Superior temporal gyrus (tissue), 1 donor: ENCODE measurements around the gene ARID1B.

Source experiments
- DNase-seq: peaks from one replicate; pipeline ENCODE4 v3.0.0-alpha.2; 2016; ENCODE audit errors: extremely low spot score

ARID1B gene

DNA sequence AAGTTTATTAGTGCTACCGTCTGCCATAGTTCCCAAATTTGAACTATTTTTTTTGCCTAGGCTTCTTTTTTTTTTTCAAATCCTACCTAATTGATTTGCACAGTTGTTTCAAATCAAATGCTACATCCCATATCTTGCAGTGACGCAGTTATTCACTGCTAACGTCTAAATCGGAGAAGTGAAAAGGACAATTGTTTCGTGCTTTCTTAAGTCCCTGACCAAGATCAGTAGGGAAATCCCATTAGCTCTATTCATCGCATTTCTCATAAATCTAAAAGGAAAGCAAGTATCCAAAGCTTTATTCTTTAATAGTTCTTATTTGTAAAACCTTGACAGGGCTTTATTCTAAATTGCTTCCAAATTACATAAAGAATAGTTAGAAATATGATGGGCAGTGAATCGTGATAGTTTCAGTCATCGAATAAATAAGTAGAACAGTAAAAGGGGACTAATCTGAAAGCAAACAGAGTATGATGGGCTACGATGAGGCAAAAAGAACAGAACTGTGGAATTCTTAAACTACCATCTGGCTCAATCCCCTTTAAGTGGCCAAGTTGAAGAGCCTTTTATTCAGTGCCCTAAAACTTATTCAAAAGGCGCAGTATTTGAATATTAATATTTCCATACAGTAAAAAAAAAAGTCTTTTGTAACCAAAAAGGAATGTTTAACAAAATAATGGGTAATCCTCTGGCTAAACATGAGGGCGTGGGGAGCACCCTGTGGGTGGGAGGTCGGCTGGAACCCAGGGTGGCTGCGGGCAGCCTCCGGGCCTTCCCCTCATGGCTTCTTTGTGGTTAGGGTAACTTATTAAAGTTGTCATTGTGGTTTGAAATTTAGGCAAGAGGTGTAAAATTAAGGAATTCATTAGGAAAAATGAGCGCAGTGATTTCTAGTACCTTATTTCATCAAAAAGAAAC lies 3.0 kb upstream of the ARID1B start:
- peak; percentile 38 for DNase-seq

DNA sequence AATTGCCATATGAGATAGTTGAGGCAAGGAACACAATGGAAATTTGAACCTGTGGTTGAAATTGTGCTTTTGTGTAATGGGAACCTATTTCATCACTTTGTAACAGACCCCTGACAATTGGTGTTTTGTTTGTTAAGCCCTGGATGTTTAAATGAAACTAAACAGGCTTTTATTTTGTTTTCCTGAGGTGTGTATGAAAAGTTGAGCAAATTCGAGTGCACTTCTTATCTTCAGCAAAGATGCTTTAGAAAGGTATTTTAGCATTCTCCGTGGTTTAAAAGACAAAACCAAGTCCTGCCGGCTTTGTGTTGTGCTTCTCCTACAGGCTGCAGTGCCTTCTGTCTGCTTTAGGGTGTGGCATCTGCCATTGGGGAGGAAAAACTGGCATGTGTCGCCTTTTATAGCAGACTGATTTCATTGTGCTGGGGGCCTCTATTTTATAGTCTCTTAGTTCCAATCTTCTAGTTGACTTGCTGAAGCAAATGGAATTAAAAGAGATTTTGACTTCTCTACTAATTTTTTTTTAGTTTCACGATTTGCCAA lies 2.2 kb upstream of the ARID1B start:
- peak; percentile 64 for DNase-seq

DNA sequence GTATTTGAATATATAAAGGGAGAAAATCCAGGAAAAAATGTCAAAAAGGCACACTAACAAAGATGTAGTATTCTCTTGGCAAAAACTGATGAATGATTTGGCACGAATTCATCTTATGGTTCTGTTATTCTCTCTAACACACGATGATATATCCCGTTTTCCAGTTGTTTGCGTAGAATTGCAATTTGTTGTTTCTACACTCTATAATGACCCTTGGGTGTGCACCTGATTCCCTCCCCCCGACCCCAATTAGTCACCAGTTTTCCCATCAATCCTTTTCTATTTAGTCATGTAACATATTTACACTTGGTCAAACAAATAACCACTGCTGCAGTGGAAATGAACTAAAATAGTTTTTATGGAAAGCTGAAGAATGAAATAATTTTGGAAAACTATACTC lies 1.5 kb upstream of the ARID1B start:
- DNase-seq = no peak

DNA sequence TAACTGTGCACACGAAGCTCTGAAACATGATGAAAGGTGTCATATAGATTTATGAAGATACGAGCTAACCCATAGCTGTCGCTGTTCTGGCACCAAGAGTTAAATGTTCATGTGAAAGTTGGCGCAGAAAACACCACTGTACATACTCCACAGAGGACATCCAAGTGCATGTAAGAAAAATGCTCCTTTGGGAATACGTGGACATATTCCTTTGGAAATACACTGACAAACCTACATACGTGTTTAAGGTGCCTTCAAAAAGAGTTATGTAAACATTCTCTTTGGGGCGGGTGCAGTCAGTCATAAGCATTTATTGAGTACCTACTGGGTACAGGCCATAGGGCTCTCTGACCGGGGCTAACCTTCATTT lies 723 bp upstream of the ARID1B start:
- peak; percentile 82 for DNase-seq

DNA sequence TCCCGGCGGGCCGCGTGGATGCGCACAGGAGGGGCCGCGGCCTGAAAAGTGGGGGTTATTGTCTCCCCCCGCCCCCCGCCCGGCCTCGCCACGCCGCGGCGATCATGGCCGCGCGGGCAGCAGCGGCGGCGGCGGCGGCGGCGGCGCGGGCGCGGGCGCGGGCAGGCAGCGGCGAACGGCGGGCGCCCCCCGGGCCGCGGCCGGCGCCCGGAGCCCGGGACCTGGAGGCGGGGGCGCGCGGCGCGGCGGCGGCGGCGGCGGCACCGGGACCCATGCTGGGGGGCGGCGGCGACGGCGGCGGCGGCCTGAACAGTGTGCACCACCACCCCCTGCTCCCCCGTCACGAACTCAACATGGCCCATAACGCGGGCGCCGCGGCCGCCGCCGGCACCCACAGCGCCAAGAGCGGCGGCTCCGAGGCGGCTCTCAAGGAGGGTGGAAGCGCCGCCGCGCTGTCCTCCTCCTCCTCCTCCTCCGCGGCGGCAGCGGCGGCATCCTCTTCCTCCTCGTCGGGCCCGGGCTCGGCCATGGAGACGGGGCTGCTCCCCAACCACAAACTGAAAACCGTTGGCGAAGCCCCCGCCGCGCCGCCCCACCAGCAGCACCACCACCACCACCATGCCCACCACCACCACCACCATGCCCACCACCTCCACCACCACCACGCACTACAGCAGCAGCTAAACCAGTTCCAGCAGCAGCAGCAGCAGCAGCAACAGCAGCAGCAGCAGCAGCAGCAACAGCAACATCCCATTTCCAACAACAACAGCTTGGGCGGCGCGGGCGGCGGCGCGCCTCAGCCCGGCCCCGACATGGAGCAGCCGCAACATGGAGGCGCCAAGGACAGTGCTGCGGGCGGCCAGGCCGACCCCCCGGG lies 637 bp downstream of the ARID1B start:
- DNase-seq = no peak

DNA sequence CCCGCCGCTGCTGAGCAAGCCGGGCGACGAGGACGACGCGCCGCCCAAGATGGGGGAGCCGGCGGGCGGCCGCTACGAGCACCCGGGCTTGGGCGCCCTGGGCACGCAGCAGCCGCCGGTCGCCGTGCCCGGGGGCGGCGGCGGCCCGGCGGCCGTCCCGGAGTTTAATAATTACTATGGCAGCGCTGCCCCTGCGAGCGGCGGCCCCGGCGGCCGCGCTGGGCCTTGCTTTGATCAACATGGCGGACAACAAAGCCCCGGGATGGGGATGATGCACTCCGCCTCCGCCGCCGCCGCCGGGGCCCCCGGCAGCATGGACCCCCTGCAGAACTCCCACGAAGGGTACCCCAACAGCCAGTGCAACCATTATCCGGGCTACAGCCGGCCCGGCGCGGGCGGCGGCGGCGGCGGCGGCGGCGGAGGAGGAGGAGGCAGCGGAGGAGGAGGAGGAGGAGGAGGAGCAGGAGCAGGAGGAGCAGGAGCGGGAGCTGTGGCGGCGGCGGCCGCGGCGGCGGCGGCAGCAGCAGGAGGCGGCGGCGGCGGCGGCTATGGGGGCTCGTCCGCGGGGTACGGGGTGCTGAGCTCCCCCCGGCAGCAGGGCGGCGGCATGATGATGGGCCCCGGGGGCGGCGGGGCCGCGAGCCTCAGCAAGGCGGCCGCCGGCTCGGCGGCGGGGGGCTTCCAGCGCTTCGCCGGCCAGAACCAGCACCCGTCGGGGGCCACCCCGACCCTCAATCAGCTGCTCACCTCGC lies 1.5 kb downstream of the ARID1B start:
- DNase-seq = peak; percentile 22

DNA sequence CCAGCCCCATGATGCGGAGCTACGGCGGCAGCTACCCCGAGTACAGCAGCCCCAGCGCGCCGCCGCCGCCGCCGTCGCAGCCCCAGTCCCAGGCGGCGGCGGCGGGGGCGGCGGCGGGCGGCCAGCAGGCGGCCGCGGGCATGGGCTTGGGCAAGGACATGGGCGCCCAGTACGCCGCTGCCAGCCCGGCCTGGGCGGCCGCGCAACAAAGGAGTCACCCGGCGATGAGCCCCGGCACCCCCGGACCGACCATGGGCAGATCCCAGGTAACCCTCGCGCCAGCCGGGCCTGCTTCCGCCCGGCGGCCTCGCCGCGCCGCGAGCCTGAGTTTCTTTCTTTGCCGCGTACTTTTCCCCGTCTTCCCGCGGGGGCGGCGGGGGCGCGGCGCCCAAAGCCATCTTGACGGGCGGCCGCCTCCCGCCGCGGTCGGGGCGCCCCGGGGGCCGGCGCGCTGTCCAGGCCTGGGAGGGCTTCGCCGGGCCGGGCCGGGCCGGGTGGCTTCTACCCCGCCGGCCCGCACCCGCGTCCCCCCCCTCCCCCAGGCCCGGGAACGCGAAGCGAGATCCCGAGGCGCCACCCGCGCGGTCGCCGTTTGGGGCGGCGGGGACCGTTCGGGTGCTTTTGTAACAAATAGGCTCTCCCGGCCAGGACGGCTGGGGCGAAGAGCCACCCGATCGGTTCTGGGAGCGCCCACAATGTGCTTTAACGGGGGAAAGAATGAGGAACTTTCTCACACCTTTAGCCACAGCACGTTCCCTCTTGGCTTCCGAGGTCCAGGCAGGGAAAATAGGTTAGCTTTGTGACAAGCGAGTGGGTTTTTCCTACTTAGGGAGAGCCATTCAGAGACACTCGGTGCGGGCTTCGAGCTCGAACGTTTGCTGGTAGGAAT lies 2.3 kb downstream of the ARID1B start:
- peak; percentile 10 for DNase-seq

DNA sequence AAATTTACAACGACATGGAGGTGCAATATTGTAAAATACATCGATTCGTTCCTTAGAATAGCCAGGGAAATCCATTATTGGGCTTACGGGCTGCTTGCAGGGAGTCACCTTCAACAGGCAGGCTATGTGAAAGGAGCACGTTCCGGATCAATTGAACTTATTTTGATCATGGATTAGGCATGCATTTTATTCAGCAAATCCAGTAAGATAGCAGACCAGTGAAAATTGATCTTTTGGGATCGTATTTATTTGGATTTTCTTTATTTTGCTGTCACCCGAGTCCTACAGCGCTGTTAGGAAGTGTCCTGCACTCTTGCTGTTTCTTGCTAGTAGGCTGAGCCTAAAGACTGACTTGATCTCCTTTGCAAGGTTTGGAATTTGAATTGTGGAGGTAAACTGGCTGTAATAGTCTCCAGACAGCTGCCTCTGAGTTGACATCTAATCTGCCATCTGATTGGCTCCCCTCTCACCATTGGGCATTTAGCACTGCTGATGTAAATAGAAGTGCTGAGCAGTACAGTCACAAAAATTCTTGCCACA lies 3.0 kb downstream of the ARID1B start:
- peak; percentile 93 for DNase-seq

DNA sequence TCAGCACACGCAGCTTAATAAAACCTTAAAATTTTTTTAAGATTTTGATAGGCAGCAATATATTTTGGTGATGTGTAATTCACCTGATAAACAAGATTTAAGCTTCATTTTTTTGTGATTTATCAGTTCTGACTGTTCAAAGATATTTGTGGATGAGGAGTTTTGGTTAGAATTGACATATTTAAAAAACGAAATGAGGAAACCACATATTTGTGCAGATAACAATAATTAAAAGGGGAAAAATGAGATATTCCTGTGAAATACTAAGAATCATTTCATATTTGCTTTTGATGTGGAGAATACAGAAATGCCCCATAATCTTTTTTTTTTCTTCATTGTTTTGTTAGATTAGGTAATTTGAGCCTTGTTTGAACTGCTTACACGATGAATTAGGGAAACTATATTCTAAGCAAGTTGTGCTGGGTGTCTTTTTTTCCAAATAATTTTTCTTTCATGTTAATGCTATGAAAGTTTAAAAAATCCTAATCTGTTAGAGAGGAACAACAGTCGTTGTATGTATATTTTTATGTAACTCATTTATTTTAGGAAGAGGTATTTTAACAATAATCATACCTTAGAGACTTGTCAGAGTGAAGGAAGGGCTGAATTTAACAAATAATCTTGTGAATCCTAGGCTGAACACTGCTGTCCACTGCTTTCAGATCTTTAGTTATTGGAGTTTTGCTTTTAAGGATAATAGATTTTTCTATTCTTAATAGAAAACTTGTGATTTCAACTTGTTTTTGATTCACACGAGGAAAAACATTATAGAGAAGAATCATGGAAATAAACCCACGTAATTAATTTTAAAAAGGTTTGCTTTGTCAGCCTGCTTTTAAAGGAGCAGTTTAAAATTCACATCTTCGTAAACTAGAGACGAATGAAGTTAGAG lies 4.0 kb downstream of the ARID1B start:
- peak; percentile 70 for DNase-seq

DNA sequence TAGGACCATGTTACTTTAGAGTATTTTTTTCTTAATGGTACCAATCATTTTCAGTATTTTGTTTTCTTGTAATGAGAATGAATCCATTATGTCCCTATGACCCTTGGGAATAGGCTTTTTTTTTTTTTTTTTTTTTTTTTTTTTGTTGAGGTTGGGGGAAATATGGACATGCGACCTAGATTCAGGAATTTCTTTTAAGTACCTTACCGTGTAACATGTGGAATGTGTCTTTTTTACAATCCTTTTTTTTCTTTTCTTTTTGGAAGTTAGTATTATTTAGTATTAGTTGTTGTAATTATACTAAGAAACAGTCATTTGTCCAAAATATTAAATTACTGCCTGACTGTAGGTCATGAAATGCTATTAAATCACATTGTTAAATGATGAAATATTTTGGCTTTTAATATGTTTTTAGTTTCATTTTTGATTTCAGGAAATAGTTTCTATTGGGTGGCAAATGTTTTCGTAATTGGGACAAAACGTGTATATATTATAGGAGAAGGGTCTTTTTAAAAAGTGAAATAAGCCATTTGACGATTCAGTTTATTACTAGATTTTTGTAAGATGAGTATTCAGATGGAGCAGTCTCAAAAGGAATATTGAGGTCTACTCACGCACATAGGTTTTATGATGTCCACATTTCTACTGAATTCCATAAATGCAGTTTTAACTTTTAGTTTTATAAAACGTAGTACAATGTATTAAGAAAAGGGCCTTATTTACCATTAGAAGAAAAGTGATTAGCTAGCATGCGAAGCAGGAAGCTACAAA lies 4.9 kb downstream of the ARID1B start:
- peak; percentile 70 for DNase-seq

DNA sequence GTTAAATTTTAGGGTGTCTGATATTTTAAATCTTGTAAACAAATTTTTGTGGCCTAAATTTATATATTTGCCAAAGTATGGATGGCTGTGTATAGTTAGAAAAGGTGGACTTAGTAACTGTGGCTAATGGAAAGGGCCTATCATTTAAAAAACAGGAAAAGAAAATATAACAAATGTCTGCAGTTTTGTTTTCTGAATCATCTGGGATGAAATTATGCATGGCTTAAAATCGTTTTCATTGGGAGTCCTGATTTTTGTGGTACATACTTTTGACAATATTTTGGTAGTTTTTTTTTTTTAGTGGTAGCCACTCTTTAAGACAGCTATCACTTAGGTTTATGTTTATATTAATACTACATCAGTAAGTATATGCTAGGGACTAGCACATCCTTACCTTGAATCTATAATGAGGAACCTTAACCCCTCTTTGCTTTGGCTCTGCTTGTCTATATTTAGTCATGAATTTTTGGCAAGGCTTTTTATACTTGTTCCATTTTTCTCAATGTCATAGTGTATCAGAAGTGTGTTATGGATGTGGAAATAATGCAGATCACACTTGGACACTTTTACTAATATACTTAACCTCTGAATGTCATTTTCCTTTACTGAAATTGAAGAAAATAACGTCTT lies 5.6 kb downstream of the ARID1B start:
- DNase-seq = peak; percentile 50

DNA sequence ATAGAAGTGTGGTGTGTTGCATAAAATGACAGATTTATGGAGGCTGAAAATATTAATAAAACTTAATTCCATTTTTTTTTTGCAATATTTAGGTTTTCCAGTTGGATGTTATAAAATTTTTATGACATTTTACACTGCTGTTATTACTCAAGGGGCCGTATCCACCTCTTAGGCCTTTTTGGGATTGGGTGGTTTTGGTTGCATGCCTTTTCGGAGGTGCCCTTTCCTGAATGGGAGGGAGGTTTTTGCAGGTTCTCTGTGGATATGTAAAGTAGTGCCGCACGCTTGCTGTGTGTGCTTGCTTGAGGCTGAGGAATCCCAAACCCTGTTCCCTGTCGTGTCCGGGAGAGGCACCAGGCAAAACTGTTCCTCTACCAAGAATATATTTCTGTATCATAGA lies 6.8 kb downstream of the ARID1B start:
- DNase-seq = peak; percentile 11

DNA sequence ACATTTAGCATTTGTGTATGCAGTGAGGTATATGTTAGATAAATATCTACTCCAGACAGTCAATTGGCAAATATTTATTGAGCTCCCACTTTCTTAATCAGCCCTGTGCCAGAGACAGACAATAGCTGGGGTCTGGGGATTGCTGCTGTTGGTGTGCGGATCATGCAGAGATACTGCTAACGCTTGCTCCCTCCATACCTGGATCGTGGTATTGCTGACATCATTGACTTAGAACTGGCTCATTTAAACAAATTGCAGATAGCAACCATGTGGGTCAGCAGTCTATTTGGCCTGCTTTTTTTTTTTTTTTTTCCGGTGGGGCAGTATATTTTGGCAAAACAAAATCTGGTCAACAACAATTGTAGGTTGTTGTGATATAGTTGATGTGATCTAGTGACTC lies 9.5 kb downstream of the ARID1B start:
- DNase-seq = no peak

DNA sequence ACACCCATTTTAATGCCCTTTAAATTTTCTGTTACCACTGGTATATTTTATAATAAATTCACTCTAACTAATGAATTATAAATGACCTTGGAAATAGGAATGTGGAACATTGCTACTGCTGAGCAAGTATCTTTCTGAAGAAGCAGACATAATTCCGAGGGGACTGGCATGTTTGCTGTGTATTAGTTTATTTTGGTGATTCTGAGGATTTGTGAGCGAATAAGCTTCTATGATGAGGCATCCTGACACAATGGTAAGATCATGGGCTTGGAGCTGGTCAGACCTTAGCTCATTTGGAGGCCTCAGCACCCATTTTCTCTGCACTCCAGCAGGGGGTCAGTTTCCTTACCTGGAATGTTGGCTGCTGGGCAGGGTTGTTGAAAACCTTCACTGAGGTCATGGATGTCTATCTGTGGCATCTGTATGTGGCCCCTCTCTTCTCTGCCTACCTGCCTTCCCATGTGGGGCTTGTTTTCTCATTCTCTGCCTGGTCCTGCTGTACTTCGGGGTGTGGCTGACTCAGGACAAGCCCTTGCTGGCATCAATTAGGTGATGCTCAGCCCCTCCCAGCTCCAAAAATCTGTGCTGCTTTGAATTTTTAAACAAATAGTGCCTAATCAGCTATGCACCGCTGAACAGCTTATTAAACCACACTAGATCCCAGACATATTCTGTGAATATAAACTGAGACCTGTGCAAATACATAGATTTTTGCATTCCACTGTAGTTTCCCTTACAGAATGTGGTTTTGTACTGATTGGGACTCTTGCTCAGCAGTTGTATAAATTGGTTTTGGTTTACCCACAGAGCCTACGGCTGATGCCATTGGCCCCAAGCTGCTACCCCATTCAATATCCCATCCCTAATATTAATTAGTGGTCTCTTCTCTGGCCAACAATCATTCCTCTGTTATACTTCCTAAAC lies 10.7 kb downstream of the ARID1B start:
- DNase-seq = no peak

DNA sequence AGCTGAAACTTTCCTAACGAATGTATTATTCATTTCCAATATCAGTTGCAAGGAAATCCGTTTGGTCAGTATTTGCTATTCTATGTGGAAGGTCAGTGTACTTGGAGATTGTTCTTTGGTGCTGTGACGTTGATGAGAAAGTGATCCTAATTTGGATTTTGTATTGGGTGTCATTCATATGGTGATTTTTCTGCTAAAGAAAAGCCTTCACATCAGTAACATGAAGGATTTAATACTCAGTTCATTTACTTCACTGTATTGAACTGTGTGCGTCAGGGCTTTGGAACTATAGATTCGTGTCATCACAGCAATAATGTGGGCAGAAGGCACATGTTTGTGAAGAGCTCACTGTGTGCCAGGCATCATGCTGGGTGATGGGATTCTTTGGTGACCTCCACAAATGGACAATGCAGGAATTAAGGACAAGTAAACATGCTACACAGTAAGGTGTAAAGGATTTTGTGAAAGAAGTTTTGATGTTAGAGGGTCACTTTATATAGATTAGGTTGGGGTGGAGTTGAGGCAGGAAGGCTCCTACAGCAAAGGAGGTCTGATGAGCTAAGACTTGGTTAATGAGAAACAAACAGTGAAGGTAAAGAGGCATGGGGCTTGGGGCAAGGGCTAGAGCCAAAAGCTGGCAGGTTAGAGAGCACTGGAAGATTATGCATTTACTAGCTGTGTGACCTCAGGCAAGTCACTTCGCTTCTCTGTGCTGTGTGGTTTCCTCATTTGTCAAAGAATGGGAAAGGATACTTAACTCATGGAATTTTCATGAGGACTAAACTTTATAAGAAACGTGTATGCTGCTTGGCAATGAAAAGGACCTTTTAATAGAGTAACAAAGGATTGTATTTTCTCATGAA lies 12.1 kb downstream of the ARID1B start:
- no peak for DNase-seq

DNA sequence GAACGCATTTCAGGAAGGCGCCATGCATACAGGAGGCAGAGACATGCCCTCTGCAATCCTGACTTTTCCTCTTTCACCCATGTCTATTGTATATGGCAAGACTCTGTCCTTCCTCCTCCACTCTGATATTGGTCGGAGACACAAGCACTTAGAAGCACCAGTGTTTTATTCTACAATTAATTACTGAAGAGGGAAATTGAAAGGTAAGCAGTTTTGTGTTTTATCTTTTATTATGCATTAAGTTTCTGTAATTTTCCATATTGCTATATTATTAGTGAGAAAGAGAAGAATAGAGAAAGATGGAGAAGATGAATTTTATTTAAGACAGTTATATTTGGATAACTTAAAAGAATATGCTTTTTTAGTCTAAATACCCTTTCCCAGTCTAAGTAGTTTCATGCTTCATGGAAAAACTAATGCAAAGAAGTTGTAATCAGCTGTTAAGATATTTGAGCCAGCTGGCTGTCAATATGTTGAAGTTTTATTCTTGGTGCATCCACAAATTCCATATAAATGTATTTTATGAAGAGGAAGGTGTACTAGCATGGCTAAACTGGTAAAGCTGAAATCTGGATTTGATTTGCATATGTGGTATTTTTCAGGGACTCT lies 13.6 kb downstream of the ARID1B start:
- DNase-seq = no peak
